GM12865 (cell line): Measurements from ENCODE around the gene PRRG3.

Experiments used
- DNase-seq: peaks from one replicate; pipeline ENCODE4 v3.0.0; 2010; ENCODE audit warnings: low read depth
- H3K4me3 ChIP-seq: 2 replicates; pipeline ENCODE4 v1.5.1; 2011; ENCODE audit warnings: mild to moderate bottlenecking, low read depth, low read length, control low read depth
- TF ChIP-seq, protein P1 (sequence below): IDR thresholded peaks from 2 replicates; pipeline ENCODE4 v1.5.1; 2011; ENCODE audit warnings: low read length, control low read depth, low read depth, inconsistent platforms; ENCODE audit not compliant: insufficient read depth; ENCODE audit errors: missing control alignments

Gene PRRG3

DNA sequence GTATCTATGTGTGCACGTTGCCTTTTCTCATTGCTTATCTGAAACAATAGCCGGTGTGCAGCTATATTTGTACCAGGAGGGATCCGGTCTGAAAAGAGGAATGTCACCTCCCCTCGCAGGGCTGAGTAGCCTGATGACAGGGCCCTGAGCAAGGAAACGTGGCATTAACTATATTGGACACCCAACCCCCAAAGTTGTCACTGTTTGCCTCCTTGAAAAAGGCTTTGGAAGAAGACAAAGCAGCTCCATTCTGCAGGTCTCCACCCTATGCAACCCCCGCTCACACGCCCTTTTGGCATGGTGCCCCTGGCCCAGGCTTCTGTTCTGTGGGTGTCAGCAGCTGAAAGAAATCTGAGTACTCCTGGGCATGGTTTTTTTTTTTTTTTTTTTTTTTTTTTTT lies 8.2 kb downstream of the PRRG3 start:
- H3K4me3 ChIP-seq = no peak overlapping the region
- DNase-seq = no peak
- TF ChIP-seq, protein P1, sequence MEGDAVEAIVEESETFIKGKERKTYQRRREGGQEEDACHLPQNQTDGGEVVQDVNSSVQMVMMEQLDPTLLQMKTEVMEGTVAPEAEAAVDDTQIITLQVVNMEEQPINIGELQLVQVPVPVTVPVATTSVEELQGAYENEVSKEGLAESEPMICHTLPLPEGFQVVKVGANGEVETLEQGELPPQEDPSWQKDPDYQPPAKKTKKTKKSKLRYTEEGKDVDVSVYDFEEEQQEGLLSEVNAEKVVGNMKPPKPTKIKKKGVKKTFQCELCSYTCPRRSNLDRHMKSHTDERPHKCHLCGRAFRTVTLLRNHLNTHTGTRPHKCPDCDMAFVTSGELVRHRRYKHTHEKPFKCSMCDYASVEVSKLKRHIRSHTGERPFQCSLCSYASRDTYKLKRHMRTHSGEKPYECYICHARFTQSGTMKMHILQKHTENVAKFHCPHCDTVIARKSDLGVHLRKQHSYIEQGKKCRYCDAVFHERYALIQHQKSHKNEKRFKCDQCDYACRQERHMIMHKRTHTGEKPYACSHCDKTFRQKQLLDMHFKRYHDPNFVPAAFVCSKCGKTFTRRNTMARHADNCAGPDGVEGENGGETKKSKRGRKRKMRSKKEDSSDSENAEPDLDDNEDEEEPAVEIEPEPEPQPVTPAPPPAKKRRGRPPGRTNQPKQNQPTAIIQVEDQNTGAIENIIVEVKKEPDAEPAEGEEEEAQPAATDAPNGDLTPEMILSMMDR = no peak

DNA sequence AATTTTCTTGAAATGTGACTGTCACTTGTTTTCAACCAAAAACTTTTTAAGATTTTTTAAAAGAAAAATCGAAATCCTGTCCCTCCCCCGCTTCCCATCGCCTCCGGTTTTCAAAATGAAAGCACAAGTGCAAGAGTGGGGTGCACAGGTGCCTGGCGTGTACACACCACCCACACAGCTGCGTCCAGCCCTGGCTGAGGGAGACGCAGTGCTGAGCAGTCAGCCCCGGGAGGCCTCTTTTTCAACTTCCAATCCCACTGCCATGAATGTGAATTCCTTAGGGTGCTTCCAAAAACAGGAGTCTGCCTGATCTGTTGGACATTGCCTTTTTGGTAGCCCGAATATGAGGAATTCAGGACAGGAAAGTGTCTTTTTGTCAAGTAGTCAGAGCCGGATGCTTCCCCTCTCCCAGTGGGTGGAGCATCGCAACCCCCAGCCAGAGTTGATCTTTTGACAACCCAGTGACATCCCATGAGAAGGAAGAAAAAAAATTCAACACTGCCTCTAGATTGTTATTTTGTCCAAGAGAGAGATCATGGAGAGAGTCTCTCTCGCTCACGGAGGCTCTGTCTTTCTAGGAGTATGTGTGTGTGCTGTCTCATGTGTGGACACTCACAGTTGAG lies 8.9 kb downstream of the PRRG3 start:
- H3K4me3 ChIP-seq = no peak overlapping the region
- TF ChIP-seq, protein P1 = no peak
- no peak for DNase-seq

DNA sequence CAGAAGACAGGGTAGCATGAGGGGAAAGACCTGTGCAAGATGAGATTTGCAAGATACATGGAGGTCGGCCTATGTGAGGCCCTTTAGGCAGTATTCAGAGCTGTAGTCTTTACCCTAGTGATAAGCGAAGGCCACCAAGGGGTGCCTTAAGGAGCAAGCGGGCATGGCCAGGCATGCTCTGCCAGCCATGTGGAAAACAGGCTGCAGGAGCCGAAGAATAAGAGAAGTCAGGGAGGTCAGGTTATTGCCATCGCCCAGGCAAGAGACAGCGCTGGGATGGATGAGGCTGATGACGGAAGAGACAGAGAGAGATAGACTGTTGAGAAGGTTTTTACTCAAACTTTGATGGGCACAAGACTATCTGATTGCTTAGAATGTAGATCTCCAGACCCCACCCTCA lies 13.6 kb downstream of the PRRG3 start:
- DNase-seq = no peak
- TF ChIP-seq, protein P1 = no peak
- no peak overlapping the region for H3K4me3 ChIP-seq

DNA sequence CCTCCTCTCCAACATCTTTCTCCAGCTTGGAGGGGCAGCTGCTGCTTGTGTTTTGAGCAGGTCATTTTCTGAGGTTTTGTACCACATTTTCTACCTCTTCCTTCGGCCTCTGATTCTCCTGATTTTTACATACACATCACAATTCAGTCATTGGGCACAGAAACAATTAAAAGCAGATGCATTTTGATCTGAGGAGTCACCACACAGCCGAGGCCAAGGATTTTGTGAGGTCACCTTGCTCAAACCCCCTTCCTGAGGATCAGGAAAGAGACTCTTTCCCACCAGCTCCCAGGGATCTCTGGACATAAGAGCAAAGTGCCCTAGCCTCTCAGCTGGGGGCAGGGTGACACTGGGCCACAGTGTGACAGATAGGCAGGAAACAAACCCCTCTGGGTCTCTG lies 15.2 kb downstream of the PRRG3 start:
- H3K4me3 ChIP-seq = no peak overlapping the region
- TF ChIP-seq, protein P1 = no peak
- DNase-seq = no peak

DNA sequence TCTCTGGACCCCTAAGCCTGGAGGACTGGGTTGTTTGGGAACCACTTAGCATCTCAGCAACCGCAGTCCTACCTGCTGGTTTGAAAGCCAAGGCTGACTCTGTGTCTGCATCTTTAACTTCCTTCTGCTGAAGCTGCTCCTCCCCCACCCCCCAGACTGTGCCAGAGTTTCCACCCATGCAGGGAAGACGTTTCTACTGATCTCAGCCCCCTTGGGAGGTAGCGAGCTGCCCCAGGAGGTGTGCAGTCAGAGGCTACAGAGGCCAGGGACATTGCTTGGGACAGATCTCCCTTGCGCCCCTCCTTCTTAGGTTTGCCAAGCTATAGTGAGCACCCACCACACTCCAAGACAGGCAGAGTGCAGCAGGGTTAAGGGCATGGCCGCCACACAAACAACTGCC lies 15.9 kb downstream of the PRRG3 start:
- no peak overlapping the region for H3K4me3 ChIP-seq
- TF ChIP-seq, protein P1 = no peak
- DNase-seq = no peak

DNA sequence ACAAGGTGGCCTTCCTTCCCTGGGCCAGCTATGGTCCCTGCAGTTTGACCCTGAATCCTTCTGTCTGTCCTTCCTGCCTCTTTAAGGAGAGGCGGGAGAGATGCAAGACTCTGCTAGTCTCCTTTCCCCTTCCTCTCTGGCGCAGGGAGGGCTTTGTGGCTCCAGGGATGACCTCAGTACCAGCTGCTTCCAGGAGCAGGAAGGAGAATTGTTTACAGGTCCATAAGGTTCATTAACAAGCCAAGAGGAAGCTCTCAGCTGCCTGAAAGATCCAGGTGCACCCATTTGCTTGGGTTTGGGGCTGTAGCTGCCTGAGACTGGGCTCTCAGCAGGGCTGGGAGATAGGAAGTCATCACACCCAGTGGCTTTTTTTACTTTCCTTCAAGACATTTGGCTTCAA lies 16.5 kb downstream of the PRRG3 start:
- no peak overlapping the region for H3K4me3 ChIP-seq
- no peak for DNase-seq
- TF ChIP-seq, protein P1 = no peak

DNA sequence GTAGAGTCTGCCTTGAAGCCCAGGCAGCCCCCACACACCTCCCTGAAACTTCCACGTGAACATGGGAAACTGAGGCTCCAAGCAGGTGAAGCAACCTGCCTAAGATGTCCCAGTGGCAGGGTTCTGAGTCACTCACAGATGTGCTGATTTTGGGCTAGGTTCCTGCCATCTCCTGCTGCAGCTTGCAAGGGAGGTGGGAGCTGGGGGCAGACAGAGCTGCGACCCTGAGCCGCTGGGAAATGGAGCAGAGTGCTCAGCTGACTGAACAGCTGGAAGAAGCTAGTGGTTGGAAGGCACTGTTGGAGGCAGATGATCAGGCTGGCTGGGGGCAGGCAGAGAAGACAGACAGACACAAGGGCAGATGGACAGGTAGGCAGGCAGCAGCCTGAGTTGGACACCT lies 17.0 kb downstream of the PRRG3 start:
- H3K4me3 ChIP-seq = no peak overlapping the region
- TF ChIP-seq, protein P1 = no peak
- no peak for DNase-seq
